Neural cell (in vitro differentiated cells): ENCODE measurements around the gene EHBP1. TPM values are rescaled to one million over a fixed set of nuclear protein-coding genes. Genes with fewer than 3 reads are reported as not detected.

ENCODE experiments used
- H2AFZ ChIP-seq: fragments of 200-600, 300-800 bp; sonication (generic), shearing (Covaris generic); 2 replicates; pipeline ENCODE4 v1.6.0; 2014; ENCODE audit warnings: low read depth, mild to moderate bottlenecking, antibody characterized with exemption, low read length, moderate library complexity
- H3F3A ChIP-seq: fragments of 200-600 bp; shearing (Covaris generic); 2 replicates; pipeline ENCODE4 v1.6.1; 2016; ENCODE audit warnings: mild to moderate bottlenecking, moderate library complexity, mixed read lengths, antibody characterized with exemption, low read length; ENCODE audit not compliant: insufficient read depth, poor library complexity, severe bottlenecking
- H3K27ac ChIP-seq: fragments of 200-600, 300-800 bp; sonication (generic), shearing (Covaris generic); 2 replicates; pipeline ENCODE4 v1.5.1; 2014; ENCODE audit warnings: mild to moderate bottlenecking, low read length, moderate library complexity
- H3K27me3 ChIP-seq: fragments of 300-800, 200-600 bp; sonication (generic), shearing (Covaris generic); 2 replicates; pipeline ENCODE4 v1.6.0; 2014; ENCODE audit warnings: mild to moderate bottlenecking, low read depth, low read length, moderate library complexity; ENCODE audit not compliant: insufficient read depth
- H3K36me3 ChIP-seq: fragments of 300-800, 200-600 bp; sonication (generic), shearing (Covaris generic); 2 replicates; pipeline ENCODE4 v1.5.1; 2014; ENCODE audit warnings: mild to moderate bottlenecking, antibody characterized with exemption, low read length, moderate library complexity; ENCODE audit not compliant: insufficient read depth
- H3K4me2 ChIP-seq: fragments of 300-800, 200-600 bp; sonication (generic), shearing (Covaris generic); 2 replicates; pipeline ENCODE4 v1.6.0; 2014; ENCODE audit warnings: mild to moderate bottlenecking, low read length
- H3K4me3 ChIP-seq: fragments of 300-800, 200-600 bp; sonication (generic), shearing (Covaris generic); 2 replicates; pipeline ENCODE4 v1.5.1; 2014; ENCODE audit warnings: mild to moderate bottlenecking, low read length, moderate library complexity
- H3K79me2 ChIP-seq: fragments of 200-600 bp; shearing (Covaris generic); replicated peaks from 2 replicates; pipeline ENCODE4 v1.6.0; 2014; ENCODE audit warnings: mild to moderate bottlenecking, low read length, moderate library complexity; ENCODE audit not compliant: insufficient read depth
- H3K9ac ChIP-seq: fragments of 300-800, 200-600 bp; sonication (generic), shearing (Covaris generic); 2 replicates; pipeline ENCODE4 v1.6.1; 2016; ENCODE audit warnings: mild to moderate bottlenecking, low read length, mixed read lengths
- H3K9me2 ChIP-seq: fragments of 200-600 bp; shearing (Covaris generic); 2 replicates; pipeline ENCODE4 v1.6.1; 2016; ENCODE audit warnings: mild to moderate bottlenecking, low read length, mixed read lengths; ENCODE audit not compliant: insufficient read depth
- H3K9me3 ChIP-seq: fragments of 200-600, 300-800 bp; sonication (generic), shearing (Covaris generic); 2 replicates; pipeline ENCODE4 v1.6.1; 2016; ENCODE audit warnings: mild to moderate bottlenecking, mixed run types, low read length, moderate library complexity, mixed read lengths
- H4K20me1 ChIP-seq: fragments of 200-600 bp; shearing (Covaris generic); 2 replicates; pipeline ENCODE4 v1.6.1; 2016; ENCODE audit warnings: mild to moderate bottlenecking, mixed run types; ENCODE audit not compliant: insufficient read depth
- CTCF ChIP-seq: fragments of 450-650 bp; IDR thresholded peaks from 2 replicates; pipeline ENCODE4 v1.5.1; 2014; ENCODE audit warnings: antibody characterized with exemption, mild to moderate bottlenecking, moderate library complexity; ENCODE audit not compliant: poor library complexity, severe bottlenecking
- EP300 ChIP-seq: fragments of 450-650 bp; conservative IDR thresholded peaks from 2 replicates; pipeline ENCODE4 v1.6.1; 2014; ENCODE audit warnings: antibody characterized with exemption, mild to moderate bottlenecking, moderate library complexity; ENCODE audit not compliant: poor library complexity, severe bottlenecking
- EZH2 ChIP-seq: fragments of 200-600, 300-800 bp; shearing (Covaris generic), sonication (generic); IDR thresholded peaks from 2 replicates; pipeline ENCODE4 v1.6.1; 2014; ENCODE audit warnings: antibody characterized with exemption, low read length, borderline replicate concordance, mild to moderate bottlenecking; ENCODE audit not compliant: insufficient read depth, poor library complexity, severe bottlenecking
- MXI1 ChIP-seq: fragments of 450-650 bp; conservative IDR thresholded peaks from 2 replicates; pipeline ENCODE4 v1.6.1; 2014; ENCODE audit warnings: antibody characterized with exemption, mild to moderate bottlenecking; ENCODE audit not compliant: poor library complexity, severe bottlenecking
- POLR2AphosphoS5 ChIP-seq: IDR thresholded peaks from 2 replicates; pipeline ENCODE4 v1.6.1; 2012
- RAD21 ChIP-seq: fragments of 450-650 bp; conservative IDR thresholded peaks from 2 replicates; pipeline ENCODE4 v1.6.1; 2014; ENCODE audit warnings: antibody characterized with exemption, mild to moderate bottlenecking, moderate library complexity
- REST ChIP-seq: IDR thresholded peaks from 2 replicates; pipeline ENCODE4 v1.6.1; 2012; ENCODE audit warnings: borderline replicate concordance
- SMC3 ChIP-seq: fragments of 450-650 bp; conservative IDR thresholded peaks from 2 replicates; pipeline ENCODE4 v1.6.1; 2014; ENCODE audit warnings: antibody characterized with exemption, mild to moderate bottlenecking, moderate library complexity; ENCODE audit not compliant: poor library complexity
- TAF1 ChIP-seq: IDR thresholded peaks from 2 replicates; pipeline ENCODE4 v1.6.1; 2012; ENCODE audit warnings: low read depth
- polyA plus RNA-seq: library from polyadenylated mRNA; depleted of rRNA; stranded (reverse); fragments of >200 nt; gene quantifications from 2 replicates; pipeline ENCODE4 v1.2.3, GENCODE V29; 2014

EHBP1 gene
- polyA plus RNA-seq, 1 donor from 2014 or later: 52.6 TPM

GRCh38 chr2:62947403-62947802, 241.9 kb downstream of the EHBP1 start:
- no peaks in the 10 kb centered on the region for H3F3A ChIP-seq

GRCh38 chr2:62956651-62957050, 251.1 kb downstream of the EHBP1 start:
- Histone ChIP-seq H3K4me3 (no peak overlapping the region), H3K79me2 (no peaks in the 10 kb centered on the region), H4K20me1 (no peaks in the 10 kb centered on the region), H3F3A (no peaks in the 10 kb centered on the region), H3K9ac (no peak overlapping the region), H3K9me2 (no peaks in the 10 kb centered on the region), H3K27ac (no peak overlapping the region), H3K27me3 (no peaks in the 10 kb centered on the region), H3K4me2 (no peak overlapping the region), H2AFZ (no peak overlapping the region), H3K36me3 (peaks cover 6% of the 10 kb centered on the region), H3K9me3 (no peaks in the 10 kb centered on the region)
- TF ChIP-seq EP300: no peak
- TF ChIP-seq MXI1: no peak
- no peak for TF ChIP-seq RAD21
- TF ChIP-seq SMC3: no peak
- no peak for TF ChIP-seq REST
- no peak for TF ChIP-seq EZH2

More at GRCh38 chr2:62947403-62947802, 241.9 kb downstream of the EHBP1 start:
- Histone ChIP-seq H3K36me3 (no peaks in the 10 kb centered on the region), H3K9me3 (peaks cover 4% of the 10 kb centered on the region), H3K4me3 (no peak overlapping the region), H3K27ac (no peak overlapping the region), H3K27me3 (no peaks in the 10 kb centered on the region), H3K9ac (no peak overlapping the region), H2AFZ (no peak overlapping the region), H3K9me2 (no peaks in the 10 kb centered on the region), H3K4me2 (no peak overlapping the region), H3K79me2 (no peaks in the 10 kb centered on the region), H4K20me1 (no peaks in the 10 kb centered on the region)
- TF ChIP-seq TAF1 (no peak), CTCF (no peak), RAD21 (no peak), POLR2AphosphoS5 (no peak), REST (no peak), EP300 (no peak), MXI1 (no peak), SMC3 (no peak), EZH2 (no peak)
